HG02763 (cell line): Measurements from ENCODE around the gene ZNF716.
"Not testable (repeated sequence)": the region's sequence is repeated elsewhere in the genome, so short reads cannot be mapped to it uniquely, and the experiment has no call there.

Experiments
- ATAC-seq: cut with Tn5 transposase; IDR thresholded peaks from one replicate; pipeline ENCODE4 v1.9.1; 2021; ENCODE audit warnings: mild to moderate bottlenecking, moderate library complexity; ENCODE audit not compliant: unreplicated experiment

The ZNF716 gene

DNA sequence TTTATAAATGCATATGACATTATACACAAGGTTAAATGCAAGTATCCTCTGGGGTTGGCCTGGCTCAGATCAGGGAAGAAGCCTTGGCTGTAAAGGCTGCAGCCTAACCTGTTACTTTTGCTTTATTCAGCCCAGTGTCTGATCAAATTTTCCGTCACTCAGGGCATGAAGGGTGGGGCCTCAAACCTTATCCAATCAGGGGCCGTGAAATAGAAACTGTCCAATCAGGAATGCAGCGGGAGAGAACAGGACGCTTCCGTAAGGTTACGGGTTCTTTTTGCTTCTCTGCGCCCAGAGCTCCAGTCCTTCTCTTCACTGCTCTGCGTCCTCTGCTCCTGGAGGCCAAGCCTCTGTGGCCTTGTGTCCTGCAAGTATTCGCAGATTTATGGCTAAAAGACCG lies at the start of gene ZNF716:
Gene ZNF716, plus strand, starts transcription at position 274 of the 400 bp plus-strand sequence. Its CDS starts 112 bp downstream, at position 386.
- no peak for ATAC-seq

- no peak for ATAC-seq
These were observed 49.3 kb upstream of the ZNF716 start for GRCh38 chr7:57400531-57401155.

DNA sequence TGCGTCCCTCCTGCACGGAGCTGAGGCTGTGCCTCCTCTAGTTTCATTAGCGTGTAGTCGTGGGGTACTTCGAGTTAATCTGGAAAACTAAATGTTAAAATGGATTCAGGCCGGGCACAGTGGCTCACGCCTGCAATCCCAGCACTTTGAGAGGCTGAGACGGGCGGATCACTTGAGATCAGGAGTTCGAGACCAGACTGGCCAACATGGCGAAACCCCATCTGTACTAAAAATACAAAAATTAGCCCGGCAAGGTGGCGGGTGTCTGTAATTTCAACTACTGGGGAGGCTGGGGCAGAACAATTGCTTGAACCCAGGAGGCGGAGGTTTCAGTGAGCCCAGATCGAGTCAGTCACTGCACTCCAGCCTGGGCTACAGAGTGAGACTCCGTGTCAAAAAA lies 46.9 kb upstream of the ZNF716 start:
- not testable (repeated sequence) for ATAC-seq

DNA sequence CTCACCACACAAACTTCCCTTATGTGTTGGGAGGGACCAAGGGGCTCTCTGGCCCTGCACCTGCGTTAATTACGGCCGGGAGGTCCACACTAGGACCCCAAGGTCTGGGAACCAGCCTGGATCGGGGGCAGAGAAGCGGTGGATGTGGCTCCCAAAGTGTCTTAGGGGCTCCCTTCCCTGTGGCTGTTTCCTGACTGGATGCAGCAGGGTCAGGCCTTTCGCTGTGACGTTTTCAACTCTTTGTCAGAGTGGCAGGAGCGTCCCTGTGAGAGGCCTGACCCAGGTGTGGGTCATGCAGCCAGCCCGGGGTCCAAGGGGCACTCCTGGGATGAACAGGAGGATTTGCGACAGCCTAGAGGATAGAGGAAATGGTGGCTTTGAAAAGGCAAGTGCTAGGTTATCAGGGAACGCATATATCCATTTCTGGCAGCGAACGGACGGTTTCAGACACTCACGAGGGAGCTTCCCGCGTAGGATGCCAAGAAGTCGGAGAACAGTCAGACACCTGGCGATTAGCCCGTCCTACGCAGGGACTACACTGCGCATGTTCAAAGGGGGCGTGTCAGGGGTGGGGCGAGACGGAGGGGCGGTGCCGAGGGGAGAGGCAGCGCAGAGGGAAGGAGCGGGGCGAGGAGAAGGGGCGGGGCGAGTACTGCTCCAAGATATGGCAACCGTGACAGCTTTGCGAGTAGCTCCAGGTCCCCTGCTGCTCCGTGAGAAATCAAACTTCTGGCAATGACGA lies 46.2 kb upstream of the ZNF716 start:
- no peak for ATAC-seq

- ATAC-seq, result no peak
These were observed 45.5 kb upstream of the ZNF716 start for GRCh38 chr7:57404343-57404966.

GRCh38 chr7:57404967-57405421 lies 45.0 kb upstream of the ZNF716 start:
- no peak for ATAC-seq

DNA sequence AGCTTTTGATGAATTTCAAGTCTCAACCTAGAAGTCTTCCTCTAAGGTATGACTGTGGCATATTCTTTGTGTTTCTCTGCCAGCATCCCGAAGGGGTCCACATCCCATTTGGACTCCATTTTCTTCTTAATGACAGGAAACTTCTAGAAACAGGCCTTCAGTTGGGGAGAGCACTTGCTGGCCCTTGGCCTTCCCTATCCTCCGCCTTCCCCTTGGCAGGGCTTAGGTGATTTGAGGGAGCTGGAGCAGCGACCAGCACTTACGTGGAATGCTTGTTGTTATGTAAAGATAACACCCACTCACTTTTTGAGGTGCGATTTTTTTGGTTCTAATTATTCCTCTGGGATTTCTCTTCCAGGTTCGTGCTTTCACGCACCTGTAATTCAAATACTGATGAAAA lies 42.9 kb upstream of the ZNF716 start:
- no peak for ATAC-seq

DNA sequence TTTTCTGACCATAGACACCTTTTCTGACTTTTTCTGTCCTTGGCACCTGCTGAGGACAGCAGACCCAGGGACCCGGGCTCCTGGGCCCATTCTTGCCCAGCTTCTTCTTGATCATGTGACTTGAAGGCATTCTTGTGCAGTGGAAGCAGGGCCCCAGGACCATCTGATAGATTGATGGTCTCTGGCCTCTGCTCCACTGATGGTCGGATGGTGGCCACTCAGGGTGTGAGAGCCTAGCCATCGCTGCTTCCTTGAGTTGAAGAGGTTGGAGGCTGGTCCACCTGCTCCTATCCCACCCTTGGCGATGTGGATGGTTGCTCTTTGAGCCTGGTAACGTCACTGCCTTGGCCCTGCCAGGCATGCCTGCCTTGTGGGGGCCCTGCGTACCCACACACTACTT lies 37.8 kb upstream of the ZNF716 start:
- ATAC-seq, result no peak

DNA sequence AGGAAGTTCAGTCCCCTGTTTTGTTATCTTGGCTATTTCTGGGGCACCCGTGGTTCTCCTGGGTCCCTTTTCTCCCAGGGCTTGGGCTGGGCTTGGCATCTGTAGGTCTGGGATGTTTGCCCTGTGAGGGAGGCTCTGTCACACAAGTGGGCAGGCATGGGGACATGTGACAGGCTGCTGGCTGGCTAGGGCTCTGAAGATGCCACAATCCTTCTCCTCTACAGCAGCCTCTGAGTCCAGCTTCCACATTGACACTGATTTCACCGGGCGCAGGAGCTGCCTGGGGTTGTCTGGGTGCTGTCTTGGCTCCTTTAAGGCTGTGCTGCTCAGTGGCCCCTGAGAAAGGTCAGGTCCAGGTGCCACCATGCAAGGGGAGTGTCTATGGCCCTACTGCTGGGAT lies 37.4 kb upstream of the ZNF716 start:
- no peak for ATAC-seq

GRCh38 chr7:57413529-57414398 lies 36.2 kb upstream of the ZNF716 start:
- no peak for ATAC-seq

GRCh38 chr7:57414415-57414814 lies 35.6 kb upstream of the ZNF716 start:
- ATAC-seq, result no peak

GRCh38 chr7:57414852-57415251 lies 35.1 kb upstream of the ZNF716 start:
- ATAC-seq, result no peak

GRCh38 chr7:57415326-57415725 lies 34.7 kb upstream of the ZNF716 start:
- ATAC-seq, result no peak

DNA sequence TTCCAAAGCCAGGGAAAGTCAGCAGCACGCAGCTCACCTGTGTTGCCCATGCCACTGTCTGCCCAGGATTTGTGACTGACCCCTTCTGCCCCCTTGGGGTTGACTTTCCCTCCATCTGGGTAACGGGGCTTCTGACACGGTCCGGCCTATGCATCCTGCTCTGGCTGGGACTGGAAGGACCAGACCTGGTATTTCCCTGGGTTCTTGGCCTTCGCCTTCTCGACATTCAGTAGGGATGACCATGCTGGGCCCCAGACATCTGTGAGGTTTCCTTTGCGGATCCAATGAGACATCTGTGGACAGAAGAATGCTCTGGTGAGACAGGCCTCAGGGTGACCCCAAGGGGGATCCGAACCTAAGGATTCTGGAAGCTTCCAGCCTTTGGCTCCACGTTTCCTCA lies 34.2 kb upstream of the ZNF716 start:
- no peak for ATAC-seq

GRCh38 chr7:57416601-57417358 lies 33.2 kb upstream of the ZNF716 start:
- ATAC-seq, result no peak

GRCh38 chr7:57417736-57418135 lies 32.2 kb upstream of the ZNF716 start:
- ATAC-seq, result no peak

GRCh38 chr7:57423768-57424167 lies 26.2 kb upstream of the ZNF716 start:
- ATAC-seq, result no peak

DNA sequence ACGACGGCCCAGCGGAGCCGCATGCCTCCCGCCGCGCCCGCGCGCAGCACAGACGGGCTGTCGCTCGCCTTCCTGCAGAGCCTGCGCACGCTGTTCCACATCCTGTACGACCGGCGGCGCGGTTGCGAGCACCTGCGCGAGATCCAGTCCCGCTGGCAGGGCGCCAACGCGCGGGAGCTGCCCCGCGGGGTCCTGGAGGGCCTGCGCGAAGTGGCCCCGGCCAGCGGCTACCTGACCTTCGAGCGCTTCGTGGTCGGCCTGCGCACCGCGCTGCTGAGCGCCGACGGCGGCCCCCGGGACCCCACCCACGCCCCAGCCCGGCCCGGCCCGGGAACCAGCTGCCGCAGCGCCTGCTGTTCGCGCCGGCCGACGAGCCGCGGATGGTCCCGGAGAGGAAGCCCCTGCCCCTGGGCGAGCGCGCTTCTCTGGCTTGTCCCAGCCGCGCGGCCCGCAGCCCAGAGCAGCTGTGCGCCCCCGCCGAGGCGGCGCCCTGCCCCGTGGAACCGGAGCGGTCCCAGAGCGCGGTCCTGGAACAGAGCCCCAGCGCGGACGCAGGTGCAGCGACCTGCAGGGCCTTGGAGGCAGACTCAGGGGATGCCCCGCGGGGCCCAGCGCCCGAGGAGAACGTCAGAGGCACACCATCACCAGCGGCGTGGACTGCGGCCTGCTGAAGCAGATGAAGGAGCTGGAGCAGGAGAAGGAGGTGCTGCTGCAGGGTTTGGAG lies 25.3 kb upstream of the ZNF716 start:
- no peak for ATAC-seq

DNA sequence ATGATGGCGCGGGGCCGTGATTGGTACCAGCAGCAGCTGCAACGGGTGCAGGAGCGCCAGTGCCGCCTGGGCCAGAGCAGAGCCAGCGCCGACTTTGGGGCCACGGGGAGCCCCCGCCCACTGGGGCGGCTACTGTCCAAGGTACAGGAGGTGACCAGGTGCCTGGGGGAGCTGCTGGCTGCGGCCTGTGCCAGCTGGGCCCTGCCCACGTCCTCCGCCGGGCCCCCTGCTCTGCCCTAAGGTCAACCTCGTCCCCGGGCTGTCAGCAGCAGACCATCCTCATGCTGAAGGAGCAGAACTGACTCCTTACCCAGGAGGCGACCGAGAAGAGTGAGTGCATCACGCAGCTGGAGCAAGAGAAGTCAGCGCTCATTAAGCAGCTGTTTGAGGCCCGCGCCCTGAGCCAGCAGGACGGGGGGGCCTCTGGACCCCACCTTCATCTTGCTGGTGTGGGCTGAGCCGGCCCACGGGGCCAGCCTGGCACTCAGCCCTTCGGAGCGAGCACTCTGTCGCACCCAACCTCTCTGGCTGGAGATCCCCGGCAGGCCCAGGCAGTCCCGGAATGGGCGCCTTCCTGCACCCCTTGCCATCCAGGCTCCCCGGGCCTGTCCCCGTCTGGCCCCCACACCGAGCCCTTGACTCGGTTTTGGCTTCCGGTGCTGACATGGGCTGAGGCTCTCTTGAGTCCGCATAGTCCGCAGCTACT lies 24.6 kb upstream of the ZNF716 start:
- ATAC-seq, result no peak
